Fibroblast of pulmonary artery (primary cell): ENCODE data around the gene IER3IP1.

Experiments used
- DNase-seq: peaks from one replicate; pipeline ENCODE4 v3.0.0-alpha.2; 2010; ENCODE audit warnings: low read depth
- H3K4me3 ChIP-seq: replicated peaks from 2 replicates; pipeline ENCODE4 v1.5.1; 2011; ENCODE audit warnings: low read depth, mild to moderate bottlenecking, control low read depth, low read length, moderate library complexity
- CTCF ChIP-seq: IDR thresholded peaks from 2 replicates; pipeline ENCODE4 v1.5.1; 2011; ENCODE audit warnings: mild to moderate bottlenecking, control low read depth, low read length, inconsistent platforms; ENCODE audit errors: missing control alignments

The IER3IP1 gene

GRCh38 chr18:47143153-47143552 is 33.0 kb downstream of the IER3IP1 start:
- DNase-seq, result no peak
- H3K4me3 ChIP-seq, result no peak overlapping the region
- no peak for TF ChIP-seq CTCF

DNA sequence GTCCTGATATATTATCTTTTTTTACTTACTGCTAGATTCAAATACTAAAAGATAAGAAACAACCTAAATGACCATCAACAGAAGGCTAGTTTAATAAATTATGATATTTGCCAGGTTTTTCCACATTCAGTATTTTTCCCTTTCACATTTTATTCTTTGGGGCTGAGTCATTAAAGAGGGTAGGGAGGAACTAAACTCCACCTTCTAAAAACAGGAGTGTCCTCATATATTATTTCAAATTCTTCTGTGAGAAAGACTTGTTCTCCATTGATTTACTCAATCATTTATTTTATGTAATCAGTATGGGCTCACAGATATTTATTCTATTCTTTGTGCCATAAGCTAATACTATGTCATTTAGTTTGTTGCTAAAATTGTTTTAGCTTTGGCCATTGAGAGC is 34.9 kb downstream of the IER3IP1 start:
- no peak for TF ChIP-seq CTCF
- H3K4me3 ChIP-seq, result no peak overlapping the region
- DNase-seq, result no peak

DNA sequence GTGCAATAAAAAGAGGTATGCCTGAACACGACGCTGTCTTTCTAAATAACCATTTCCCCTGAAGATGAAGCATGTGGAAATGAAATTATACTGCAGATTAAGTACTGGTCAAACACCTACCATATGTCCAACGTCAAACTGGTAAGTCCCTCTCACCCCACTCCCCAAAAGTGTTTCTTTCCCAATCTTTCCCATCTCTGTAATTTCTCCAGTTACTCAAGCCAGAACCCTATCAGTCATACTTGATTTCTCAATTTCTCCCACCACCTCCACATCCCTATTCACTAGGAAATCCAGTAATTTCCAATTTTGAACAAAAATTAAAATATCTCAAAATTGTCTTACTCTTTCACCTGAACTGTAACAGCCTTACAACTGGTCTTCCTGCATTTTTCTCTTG is 55.0 kb downstream of the IER3IP1 start:
- no peak for TF ChIP-seq CTCF
- no peak overlapping the region for H3K4me3 ChIP-seq
- DNase-seq, result no peak

GRCh38 chr18:47120428-47120827 is 55.7 kb downstream of the IER3IP1 start:
- no peak for DNase-seq
- no peak overlapping the region for H3K4me3 ChIP-seq
- no peak for TF ChIP-seq CTCF

- TF ChIP-seq CTCF, result no peak
- H3K4me3 ChIP-seq, result no peak overlapping the region
- DNase-seq, result peak; percentile 26
Measured at GRCh38 chr18:47118981-47119380, 57.2 kb downstream of the IER3IP1 start.

GRCh38 chr18:47115205-47115604 is 61.0 kb downstream of the IER3IP1 start:
- no peak for TF ChIP-seq CTCF
- no peak for DNase-seq

GRCh38 chr18:47113796-47114540 is 62.2 kb downstream of the IER3IP1 start:
- TF ChIP-seq CTCF, result no peak
- DNase-seq, result no peak
- no peak overlapping the region for H3K4me3 ChIP-seq

More at GRCh38 chr18:47115205-47115604, 61.0 kb downstream of the IER3IP1 start:
- no peak overlapping the region for H3K4me3 ChIP-seq
